ENCODE results near the gene DNM2.
A peak's percentile ranks its signal among the peaks of the same experiment; 100 is the strongest.
"Not testable (repeated sequence)": the region's sequence is repeated elsewhere in the genome, so short reads cannot be mapped to it uniquely, and the experiment has no call there.

DNM2 gene

DNA sequence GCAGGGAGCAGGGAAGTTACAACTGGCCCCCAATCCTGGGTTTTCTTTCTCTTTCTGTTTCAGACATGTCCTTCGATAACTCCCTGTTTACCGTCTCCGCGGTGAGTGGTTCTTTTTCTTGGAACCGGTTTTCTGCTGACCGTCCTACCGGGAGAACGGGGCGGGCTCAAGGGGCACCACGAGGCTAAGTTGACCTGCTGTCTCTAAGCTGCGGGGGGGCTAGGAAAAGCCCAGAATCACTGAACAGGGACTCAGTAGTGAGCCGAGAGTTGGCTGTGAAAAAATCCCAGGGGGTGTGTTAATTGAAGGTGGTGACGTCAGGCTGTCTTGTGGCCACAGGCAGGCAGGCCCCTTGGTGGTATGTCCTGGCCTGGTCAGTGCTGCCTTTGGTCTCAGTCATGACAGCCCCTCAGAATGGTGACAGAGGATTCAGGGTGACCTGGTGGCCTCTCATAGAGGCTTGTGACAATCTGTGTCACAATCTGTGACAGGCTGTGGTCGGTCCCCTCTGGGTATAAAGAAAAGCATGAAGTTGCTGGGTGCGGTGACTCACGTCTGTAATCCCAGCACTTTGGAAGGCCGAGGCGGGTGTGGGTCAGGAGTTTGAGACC, 145.3 kb downstream of the DNM2 start:
- no peak for DNase-seq (ENCODE audit: low read depth in 2 of 2)

DNA sequence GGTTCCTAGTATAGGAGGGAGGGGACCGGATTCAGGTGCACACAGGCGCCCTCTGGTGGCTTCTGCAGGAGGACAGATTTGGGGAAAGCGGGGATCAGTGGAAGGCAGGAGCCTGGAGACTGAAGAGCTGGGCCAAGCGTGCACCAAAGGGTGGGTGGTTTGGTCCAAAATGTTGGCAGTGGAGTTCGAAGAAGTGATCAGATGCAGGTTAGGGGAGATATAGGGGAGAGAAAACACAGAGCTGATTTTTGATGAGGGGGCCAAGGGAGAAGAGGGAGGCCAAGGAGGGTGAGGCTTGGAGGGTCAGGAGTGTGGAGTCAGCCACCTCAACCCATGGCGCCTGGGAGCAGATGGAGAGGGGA, 146.6 kb downstream of the DNM2 start:
- peak; percentile 54 to 72 for DNase-seq (ENCODE audit: low read depth in 2 of 2)

DNA sequence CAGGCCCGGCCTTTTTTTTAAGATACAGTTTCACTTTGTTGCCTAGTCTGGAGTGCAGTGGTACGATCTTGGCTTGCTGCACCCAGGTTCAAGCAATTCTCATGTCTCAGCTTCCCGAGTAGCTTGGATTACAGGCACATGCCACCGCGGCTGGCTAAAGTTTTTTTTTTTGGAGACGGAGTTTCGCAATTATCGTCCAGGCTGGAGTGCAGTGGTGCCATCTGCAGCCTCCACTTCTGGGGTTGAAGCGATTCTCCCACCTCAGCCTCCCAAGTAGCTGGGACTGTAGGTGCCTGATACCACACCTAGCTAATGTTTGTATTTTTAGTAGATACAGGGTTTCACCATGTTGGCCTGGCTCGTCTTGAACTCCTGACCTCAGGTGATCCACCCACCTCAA, 148.6 kb downstream of the DNM2 start:
- no peak for DNase-seq (ENCODE audit: low read depth in 2 of 2)

DNA sequence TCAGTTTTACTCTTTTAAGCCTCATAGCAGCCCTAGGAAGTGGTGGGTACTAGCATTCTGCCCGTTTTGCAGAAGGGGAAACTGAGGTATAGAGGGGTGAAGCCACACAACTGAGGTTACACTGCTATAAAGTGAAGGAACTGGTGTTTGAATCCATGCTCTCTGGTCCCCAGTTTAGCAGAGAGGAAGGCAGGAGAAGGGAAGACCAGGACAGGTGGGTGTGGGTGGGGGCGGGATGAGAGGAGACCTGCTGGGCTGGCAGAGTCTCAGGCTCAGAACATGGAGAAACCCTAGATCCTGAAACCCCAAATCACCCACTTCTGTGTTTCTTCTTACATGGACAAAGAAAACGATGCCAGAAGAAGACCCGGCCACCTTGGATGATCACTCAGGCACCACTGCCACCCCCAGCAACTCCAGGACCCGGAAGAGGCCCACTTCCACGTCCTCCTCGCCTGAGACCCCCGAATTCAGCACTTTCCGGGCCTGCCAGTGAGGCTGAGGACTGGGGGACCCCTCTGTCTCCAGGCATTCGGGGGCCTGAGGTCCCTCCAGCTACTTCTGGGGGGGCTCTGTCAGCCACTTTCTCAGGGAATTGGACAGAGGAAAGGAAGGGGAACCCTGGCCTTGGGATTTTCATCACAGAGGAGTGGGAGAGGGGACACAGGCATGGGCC, 151.1 kb downstream of the DNM2 start:
- no peak for DNase-seq (ENCODE audit: low read depth in 2 of 2)

DNA sequence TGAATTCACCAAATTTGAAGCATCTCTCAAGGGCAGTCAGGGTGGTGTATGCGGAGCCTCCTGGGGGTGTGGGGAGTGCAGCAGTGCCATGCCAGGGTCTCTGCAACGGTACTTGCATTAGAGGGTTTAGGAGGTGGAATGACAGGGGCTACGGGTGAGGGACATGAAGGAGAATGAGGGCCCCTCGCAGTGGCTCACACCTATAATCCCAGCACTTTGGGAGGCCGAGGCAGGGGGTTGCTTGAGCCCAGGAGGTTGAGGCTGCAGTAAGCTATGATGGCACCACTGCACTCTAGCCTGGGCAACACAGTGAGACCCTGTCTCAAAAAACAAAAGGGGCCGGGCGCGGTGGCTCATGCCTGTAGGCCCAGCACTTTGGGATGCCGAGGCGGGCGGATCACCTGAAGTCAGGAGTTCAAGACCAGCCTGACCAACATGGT, 152.0 kb downstream of the DNM2 start:
- not testable (repeated sequence) for DNase-seq (ENCODE audit: low read depth in 2 of 2)

DNA sequence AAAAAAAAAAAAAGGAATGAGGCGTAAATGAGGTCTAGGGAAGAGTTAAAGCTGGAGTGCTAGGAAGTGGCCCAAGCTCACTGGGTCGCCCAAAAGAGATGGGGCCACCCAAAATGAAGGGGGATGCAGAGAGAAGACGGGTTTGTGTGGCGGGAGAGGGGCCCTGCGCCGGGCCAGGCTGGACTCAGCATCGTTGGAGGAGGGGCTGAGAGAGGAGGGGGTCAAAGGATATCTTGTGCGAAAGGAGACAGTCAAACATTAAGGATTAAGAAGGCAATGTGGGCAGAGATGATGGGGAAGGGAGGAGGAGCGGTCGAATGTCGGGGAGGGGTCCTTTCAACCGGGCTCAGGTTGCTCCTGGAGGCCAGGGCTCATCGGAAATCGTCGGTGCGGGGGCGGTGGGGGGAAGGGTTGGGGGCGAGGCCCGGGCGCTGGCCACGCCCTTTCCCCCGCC, 152.6 kb downstream of the DNM2 start:
- DNase-seq (ENCODE audit: low read depth in 2 of 2), result no peak

DNA sequence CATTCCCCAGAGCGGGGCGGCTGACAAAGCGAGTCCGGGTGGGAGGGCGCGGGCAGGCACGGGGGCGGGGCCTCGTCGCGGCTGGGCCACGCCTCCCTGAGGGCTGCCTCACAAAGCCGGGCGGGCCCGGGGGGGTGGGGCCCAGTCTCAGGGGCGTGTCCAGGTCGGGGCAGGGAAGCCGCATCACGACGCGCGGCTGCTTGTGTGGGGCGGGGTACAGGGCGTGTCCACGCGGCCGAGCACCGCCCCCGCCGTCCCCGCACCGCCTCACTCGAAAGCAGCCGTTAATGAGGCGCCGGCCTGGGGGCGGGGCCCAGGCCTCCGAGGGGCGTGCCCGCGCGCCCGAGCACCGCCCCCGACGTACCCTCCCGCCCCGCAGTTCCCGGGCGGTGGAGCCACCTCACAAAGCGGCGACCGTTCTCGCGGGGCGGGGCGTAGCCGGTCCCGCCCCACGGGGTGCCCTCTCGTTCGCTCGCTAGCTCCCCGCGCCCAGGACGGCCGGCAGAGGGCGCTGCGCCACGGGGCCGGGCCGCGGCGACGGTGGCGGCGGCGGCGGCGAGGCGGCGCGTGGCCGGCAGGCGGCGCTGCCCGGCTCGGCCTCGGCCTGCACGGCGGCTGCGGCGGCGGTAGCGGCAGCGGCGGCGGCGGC, 153.2 kb downstream of the DNM2 start, which contains the start of gene CARM1:
Gene CARM1 (plus strand): TSS at position 599 of the 649 bp plus-strand sequence. CDS start 150 bp downstream, outside the sequence.
- peak; percentile 97 to 98 for DNase-seq (ENCODE audit: low read depth in 2 of 2)

DNA sequence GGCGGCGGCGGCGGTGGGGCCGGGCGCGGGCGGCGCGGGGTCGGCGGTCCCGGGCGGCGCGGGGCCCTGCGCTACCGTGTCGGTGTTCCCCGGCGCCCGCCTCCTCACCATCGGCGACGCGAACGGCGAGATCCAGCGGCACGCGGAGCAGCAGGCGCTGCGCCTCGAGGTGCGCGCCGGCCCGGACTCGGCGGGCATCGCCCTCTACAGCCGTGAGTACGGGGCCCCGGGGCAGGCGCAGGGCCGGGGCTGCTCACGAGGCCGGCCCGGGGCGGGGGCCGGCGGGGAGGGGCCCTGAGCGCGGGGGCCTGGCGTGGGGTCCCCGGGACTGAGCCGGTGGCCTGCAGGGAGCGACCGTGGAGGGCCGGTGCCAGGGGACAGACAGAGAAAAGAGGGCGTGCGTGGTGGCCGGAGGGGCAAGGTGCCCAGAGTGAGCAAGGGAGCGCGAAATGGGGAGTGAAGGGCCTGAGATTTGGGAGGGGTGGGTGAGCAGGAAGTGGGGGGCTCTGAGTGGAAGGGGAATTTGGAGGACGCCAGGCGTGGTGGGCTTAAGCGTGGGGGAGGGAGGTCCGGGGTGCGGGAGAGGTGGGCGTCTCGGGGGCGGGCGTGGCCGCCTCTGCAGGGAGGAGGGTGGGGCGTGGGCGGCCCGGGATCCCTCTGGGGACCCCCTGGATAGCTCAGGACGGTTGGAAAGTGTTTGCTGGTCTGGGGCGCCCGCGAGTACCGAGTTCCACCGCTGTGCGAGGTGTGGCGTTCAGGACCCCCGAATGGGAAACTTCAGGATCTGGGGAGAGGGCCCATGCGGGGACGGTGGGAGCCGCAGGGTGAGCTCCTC, 154.0 kb downstream of the DNM2 start:
- DNase-seq (ENCODE audit: low read depth in 2 of 2), result no peak

DNA sequence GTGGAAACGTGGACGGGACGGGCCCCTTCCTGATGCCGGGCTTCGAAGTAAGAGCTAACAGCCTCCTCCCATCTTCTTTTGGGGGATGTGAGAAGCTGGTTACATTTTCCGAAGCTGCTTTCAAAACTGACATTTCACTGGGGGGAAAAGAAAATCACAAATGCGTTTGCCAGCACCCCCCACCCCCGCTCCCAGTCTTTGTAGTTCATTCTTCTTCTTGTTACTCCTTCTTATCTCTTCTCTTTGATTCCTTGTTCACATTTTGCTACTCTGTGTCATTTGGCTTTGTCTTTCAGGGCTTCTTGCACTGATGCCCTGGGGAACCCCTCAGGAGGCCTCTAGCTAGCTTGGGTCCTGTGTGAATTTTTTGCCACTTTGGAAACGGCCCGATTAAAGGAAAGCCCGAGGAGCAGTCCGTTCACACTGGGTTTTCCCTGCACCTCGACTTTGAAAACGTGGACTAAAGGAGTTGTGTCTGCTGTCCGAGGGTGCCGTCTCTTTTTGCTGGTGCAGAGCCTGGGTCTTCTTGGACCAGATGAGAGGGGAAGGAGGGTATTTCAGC, 154.7 kb downstream of the DNM2 start:
- no peak for DNase-seq (ENCODE audit: low read depth in 2 of 2)

DNA sequence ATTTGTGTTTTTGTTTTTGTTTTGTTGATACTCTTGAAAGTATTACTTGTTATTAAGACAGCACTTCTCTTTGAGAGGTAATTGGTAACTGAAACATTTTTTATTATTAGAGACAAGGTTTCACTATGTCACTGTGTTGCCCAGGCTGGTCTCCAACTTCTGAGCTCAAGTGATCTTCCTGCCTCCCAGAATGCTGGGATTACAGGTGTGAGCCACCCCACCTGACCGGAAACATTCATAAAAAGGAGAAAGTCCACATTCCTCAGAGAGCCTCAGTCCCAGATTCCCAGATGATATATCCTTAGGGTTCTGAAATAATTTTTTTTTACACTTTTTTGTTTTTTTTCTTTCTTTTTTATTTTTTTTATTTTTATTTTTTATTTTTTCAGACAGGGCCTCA, 156.1 kb downstream of the DNM2 start:
- DNase-seq (ENCODE audit: low read depth in 2 of 2), result no peak

DNA sequence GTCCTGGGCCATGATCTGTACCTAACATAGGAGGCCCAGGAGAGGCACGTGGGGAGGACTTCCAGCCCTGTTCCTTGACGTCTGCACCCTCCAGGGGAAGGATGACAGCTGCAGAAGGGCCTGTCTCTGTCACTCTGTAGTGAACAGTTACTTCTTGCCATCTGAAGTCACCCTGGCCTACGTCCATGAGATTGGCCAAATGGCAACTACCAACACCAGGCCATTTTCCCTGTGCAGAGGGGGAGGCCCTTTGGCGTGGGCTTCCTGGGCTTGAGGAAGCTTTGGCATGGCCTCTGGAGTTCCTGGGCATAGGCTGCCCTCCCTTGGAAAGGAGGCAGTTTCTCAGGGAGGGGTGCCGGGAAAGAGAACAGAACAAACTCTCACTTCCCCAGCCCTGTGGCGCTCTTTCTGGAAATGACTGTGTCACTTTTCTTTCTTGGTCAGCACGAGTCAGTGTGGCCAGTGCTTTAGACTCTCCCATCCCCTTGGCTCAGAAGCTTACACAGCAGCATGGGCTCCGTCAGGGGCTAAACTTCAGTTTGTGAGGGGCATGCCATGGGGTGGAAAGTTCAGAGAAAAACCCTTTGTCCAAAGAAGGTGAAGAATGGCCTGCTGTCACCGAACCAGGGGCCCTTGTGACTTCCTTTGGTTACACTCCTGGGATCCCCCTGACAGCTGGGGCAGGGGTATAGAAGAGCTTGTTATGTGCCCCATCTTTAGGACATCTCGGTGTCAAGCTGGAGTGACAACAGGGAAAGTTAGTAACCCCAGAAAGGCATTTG, 158.8 kb downstream of the DNM2 start:
- DNase-seq (ENCODE audit: low read depth in 2 of 2), result no peak

DNA sequence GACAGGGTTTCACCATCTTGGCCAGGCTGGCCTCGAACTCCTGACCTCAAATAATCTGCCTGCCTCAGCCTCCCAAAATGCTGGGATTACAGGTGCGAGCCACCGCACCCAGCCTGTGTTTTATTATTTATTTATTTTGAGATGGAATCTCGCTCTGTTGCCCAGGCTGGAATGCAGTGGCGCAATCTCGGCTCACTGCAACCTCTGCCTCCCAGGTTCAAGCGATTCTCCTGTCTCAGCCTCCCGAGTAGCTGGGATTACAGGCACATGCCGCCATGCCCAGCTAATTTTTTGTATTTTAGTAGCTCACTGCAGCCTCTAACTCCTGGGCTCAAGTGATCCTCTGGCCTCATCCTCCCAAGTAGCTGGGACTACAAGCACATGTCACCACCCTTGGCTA, 159.7 kb downstream of the DNM2 start:
- not testable (repeated sequence) for DNase-seq (ENCODE audit: low read depth in 2 of 2)

DNA sequence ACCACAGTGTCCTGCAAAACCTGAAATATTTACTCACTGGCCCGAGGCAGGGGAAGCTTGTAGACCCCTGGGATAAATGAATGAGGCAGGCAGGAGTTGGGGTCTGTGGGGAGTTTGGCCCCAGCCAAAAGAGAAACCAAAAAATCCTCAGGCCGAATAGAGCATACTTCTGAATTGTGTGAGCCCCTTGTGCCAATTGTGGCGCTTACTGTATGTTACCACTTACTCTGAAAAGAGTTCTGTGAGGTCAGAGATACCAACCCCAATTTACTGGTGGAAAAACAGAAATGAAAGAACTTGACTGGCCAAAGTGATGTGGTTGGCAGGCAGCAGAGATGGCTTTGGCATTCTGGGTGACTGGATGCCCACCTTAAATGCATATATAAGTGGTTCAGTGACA, 160.4 kb downstream of the DNM2 start:
- DNase-seq (ENCODE audit: low read depth in 2 of 2), result no peak
